Breast epithelium (tissue), 3 donors: ENCODE measurements around the gene ALG8.

Experiments
- CTCF ChIP-seq, 3 donors: fragments of 450-650 bp; IDR thresholded peaks; one replicate each; pipeline ENCODE4 v1.5.1; 2016 to 2017; ENCODE audit warnings: antibody characterized with exemption in 3 of 3, mild to moderate bottlenecking in 3 of 3, moderate library complexity in 3 of 3
- POLR2A ChIP-seq: fragments of 450-650 bp; IDR thresholded peaks from one replicate; pipeline ENCODE4 v1.6.1; 2016; ENCODE audit warnings: antibody characterized with exemption, mild to moderate bottlenecking, moderate library complexity
- POLR2AphosphoS5 ChIP-seq, 3 donors: sonication (generic); formaldehyde crosslinking; IDR thresholded peaks; one replicate each; pipeline ENCODE4 v1.6.1; 2017; ENCODE audit warnings: antibody characterized with exemption in 3 of 3

DNA sequence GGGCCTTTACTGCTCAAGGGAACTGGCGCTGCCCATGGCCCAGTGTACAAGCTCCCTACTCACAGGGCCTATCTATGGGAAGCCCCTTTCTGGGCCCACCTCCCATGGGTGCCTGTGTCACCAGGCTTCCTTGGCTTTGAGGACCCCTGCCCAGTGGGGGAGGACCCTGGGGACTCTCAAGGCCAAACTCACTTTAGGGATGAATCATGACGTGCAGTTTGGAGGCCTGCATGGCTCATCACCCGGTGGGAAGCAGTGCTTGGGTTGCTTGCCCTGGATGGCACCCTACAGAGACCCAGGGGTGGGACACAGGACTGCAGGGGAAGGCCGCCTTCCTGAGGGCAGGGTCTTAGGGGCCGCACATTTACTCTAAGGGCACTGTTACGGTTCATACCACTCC lies 32.5 kb upstream of the ALG8 start:
- no peak for TF ChIP-seq CTCF (IDR thresholded peaks at IDR 0.05)
- no peak for TF ChIP-seq POLR2A
- TF ChIP-seq POLR2AphosphoS5 (IDR thresholded peaks at IDR 0.05) = no peak
